GM12874 (cell line): ENCODE measurements around the gene SND1.

Source experiments
- CTCF ChIP-seq: IDR thresholded peaks from 2 replicates; pipeline ENCODE4 v1.5.1; 2011; ENCODE audit warnings: low read depth, mild to moderate bottlenecking, control low read depth, low read length, moderate library complexity; ENCODE audit not compliant: insufficient read depth

Gene SND1

GRCh38 chr7:127653396-127653795, 1.4 kb downstream of the SND1 start:
- TF ChIP-seq CTCF, result no peak

DNA sequence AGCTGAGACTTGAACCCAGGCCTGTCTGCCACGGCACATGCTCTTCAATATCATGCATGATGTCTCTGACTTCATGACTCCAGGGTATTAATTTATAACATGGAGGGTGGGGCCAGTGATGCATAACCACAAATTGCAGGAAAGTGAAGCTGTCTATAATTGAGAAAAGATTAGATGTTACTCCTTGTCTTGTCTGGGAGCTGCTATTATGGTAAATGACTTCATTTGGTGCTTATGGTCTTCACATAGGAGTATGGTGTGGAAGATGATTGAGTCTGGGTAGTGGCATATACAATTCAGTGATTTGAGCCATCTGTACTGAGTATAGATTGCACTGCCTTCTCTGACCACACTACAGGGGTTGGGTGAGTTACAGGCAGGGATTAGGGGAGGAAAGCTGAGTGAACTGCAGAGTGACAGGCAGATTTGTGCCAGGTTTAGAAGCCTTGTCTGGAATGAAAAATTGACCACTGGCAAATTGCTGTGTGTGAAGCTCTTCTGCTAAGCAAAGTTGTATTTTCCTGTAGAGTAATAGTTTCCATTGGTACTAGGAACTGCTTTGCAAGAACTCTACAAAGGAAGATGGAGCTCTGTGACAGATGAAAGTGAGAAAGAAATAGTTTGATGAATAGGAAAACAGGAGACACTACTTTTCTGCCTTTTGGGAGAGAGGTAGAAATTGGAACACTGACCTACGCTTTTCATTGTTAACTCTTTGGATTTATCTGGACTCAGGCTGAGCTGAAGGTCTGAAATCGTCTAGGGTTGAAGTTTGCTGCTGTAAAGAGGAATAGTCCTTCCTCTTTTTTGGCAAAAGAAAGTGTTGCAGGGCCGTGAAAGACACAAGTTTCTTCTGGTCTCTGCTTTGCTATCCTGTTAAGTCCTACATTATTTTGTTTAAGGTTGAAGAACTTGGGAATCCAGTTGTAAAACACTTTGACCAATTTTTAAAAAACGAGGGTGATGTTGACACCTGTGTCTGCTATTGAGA, 2.7 kb downstream of the SND1 start:
- TF ChIP-seq CTCF, result no peak

DNA sequence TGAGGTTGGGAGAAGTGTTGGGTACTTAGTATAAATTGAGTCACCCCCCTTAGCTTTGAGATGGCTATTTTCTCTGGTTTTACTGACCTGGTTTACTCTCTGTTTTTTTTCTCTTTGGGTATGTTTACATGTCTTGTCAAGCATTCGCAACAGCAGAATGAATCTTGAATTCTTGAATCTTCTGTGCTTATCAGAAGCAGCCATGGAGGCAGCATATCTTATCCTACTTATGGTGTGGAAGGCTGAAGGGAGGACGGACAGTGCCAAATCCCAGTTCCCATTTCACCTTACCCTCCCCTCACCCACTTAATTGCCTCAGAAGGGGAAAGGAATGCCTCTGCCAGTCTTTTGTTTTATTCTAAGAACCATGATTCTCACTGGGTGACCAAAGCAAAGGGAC, 3.7 kb downstream of the SND1 start:
- no peak for TF ChIP-seq CTCF

- TF ChIP-seq CTCF, result no peak
Observed at GRCh38 chr7:127657500-127657899, 5.5 kb downstream of the SND1 start.

DNA sequence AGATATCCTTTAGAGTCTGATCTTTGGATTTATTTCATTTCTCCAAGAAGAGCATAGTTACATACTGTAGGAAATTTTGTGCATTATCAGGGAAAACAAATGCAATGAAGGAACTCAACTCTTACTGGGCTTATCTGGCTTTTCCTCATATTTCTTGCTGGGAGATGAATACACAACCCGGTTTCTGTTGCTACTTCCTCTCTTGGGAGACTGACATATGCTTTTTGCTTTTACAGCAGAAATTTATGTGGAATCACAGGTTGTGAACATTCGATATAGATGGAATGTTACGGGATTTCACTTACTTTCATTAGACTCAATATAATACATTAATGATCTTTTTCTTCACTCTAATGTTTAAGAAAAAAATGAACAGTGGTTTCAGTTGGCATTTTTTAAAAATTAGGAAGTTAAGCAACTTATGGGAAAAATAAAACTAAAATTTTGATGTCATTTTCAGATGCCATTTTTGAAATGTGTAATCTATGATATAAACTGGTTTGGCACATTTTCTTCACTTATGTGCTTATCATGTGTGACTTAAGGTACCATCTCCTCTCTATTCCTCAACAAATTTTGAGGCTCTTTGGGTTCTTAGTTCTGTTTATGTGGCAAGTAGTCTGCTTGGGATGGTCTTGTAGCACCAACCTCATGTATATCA, 7.1 kb downstream of the SND1 start:
- TF ChIP-seq CTCF, result no peak

DNA sequence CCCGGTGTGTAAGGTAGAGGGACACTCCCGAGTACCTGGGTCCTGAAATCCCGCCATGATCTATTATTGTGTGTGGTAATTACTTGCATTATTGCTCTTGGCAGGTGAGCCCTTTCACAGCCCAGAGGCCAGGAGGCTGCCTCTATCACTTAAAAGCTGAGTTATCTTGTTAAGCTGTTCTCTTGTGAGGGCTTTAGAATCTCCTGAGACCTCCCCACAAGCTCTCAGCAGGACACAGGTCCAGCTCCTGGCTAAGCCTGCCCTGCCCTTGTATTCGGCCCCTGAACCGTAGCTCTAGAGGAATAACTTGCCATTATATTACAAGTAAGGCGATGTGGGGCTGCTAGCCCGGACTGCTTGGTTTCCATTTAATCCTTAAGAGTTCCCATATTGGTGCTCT, 13.9 kb downstream of the SND1 start:
- no peak for TF ChIP-seq CTCF

- no peak for TF ChIP-seq CTCF
Observed at GRCh38 chr7:127666602-127667001, 14.6 kb downstream of the SND1 start.
